HG03095 (cell line): Measurements from ENCODE around the gene CTNNA3.
"Not testable (repeated sequence)": the region's sequence is repeated elsewhere in the genome, so short reads cannot be mapped to it uniquely, and the experiment has no call there.

Source experiments
- ATAC-seq: cut with Tn5 transposase; IDR thresholded peaks from one replicate; pipeline ENCODE4 v1.9.1; 2021; ENCODE audit warnings: moderate library complexity; ENCODE audit not compliant: unreplicated experiment

The CTNNA3 gene

DNA sequence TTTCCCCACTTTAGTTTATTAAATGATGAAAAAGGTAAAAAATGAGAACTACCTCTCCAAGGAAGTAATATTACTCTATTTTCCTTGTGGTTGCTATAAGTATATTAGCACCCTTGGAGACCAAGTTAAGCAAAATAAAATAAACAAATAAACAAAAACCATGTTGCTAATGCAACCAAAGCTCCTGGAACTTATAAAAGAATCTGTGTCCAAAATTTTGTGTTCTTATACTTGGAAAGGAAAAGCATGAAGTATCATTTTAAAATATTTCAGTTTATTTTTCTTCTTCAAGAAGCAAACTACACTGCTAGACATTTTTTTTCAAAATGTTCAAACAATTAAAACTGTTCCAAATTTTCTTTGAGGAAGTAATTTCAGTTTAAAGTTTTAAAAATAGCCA, 1212.0 kb downstream of the CTNNA3 start:
- no peak for ATAC-seq

GRCh38 chr10:66472156-66472555, 1223.8 kb downstream of the CTNNA3 start:
- no peak for ATAC-seq

DNA sequence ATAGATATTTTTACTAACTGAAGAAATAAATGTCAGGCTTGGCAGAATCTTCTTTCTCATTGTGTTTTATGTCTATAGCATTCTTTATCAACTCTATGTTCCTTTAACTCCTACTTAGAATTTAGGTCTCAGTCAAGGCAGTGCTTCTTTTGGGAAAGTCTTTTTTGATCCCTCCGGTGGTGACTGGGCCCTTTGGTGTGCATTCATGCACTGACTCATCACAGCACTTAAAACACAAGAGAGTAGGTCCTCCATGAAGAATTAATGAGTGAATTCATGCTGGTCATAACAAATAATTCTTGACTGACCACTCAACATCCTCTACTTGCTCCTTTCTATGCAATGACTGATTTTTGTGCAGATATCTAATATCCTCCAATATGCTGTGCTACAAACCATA, 1229.0 kb downstream of the CTNNA3 start:
- no peak for ATAC-seq

- no peak for ATAC-seq
Observed at GRCh38 chr10:66466622-66467021, 1229.4 kb downstream of the CTNNA3 start.

DNA sequence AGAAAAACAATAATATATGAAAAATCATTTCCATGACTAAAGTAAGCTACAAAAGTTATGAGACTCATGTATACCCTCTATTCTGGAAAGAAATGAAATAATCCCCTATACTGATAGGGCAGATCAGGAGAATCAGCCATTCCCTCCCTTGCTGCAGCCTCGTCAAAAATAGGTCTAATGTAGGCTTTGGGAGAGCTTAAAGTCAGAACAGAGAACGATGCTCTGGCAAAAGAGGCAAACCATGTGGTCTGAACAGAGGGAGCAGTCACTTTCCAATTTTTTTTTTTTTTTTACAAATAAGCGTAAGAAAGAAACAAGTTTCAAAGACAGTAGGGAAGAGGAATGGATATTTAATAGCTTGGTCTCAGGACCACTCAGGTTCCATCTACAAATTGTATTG, 1232.4 kb downstream of the CTNNA3 start:
- ATAC-seq = no peak

DNA sequence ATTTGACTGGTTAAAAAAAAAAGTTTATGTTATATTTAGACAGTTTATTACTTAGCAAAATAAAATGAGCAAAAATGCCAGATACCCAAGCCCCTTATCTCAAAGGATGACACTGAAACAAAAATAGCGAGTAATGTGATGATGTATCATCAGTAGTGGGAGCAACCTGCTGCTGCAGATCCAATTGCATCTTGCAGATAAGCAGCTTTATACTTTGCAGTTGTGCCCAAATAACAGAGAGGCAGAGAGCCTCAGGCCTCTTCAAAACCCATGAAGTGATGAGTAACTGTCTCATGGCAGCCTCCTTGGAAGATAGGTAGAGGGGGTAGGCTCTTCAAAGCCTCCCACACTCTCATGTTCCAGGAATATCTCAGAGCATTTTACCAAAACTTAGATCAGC, 1238.4 kb downstream of the CTNNA3 start:
- ATAC-seq = no peak

GRCh38 chr10:66455304-66455703, 1240.7 kb downstream of the CTNNA3 start:
- ATAC-seq = no peak

DNA sequence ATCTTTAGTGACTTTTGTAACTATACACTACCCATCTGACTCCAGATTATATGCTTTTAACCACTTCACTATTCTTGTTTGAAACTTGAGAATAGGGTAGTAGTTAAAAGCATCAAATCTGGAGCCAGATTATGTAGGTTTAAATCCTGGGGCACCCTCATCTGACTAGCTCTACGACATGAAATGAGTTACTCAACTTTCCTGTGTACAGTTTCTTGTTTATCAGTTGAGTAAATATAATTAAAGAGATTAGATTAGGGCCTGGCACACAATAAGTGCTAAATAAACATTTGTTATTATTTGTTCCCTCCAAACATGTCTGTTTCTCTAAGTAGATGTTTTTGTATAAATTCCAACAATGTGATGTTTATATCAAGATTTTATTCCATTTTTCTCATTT, 1255.4 kb downstream of the CTNNA3 start:
- no peak for ATAC-seq

DNA sequence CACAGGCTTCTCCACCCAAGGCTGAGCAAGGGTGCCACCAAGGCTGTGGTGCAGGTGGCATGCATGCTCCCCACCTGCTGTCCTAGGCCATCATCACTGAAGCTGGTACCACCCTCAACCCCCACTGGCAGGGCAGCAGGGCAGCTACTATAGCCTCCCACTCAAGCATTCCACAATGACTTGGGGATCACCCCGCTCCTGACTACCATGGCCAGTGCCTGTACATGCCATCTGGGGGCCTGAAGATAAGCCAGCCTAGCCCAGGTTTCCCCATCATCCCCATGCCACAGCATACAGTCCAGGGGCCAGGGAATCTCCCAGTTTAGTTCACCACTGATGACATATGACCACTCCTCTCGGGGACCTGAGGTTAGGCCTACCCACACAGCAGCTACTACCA, 1281.1 kb downstream of the CTNNA3 start:
- no peak for ATAC-seq

DNA sequence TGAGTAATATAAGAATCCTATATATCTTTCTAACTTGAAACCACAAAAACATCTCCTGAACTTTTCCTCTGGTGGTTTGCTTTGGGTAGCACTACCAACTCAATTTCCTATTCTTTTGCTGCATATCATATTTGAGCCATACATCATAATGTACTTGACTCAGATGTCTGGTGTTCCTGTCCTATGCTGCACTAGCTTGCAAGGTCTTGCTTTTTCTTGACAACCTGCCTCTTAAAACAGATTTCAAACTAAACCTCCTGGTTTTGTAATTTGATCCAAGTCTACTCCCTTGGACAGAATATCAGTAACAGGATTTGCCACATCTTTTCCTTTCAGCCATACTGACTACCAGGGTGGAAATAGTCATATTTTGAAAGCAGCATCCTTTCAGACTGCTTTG, 1290.4 kb downstream of the CTNNA3 start:
- no peak for ATAC-seq

- no peak for ATAC-seq
Observed at GRCh38 chr10:66398669-66399068, 1297.3 kb downstream of the CTNNA3 start.

- no peak for ATAC-seq
Observed at GRCh38 chr10:66394342-66395063, 1301.5 kb downstream of the CTNNA3 start.

GRCh38 chr10:66390926-66391325, 1305.1 kb downstream of the CTNNA3 start:
- ATAC-seq = no peak

DNA sequence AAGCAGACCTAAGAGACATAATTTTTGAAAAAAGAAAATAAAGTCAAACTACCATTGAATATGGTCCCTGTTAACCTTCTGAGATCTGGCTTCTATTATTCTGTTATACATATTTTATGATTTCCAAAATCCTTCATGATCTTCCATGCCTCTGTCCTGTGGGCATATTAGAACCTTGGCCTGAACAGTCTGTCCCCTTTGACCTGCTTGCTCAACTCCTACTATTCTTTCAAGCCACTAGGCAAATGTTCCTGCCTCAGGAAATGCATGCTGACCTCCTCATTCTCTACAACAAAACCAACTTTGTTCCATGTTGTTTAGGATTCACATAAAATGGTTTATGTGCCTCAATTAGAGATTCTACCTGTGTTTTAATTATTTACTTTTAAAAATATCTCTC, 1315.0 kb downstream of the CTNNA3 start:
- no peak for ATAC-seq

GRCh38 chr10:66378117-66378876, 1317.7 kb downstream of the CTNNA3 start:
- ATAC-seq = no peak

DNA sequence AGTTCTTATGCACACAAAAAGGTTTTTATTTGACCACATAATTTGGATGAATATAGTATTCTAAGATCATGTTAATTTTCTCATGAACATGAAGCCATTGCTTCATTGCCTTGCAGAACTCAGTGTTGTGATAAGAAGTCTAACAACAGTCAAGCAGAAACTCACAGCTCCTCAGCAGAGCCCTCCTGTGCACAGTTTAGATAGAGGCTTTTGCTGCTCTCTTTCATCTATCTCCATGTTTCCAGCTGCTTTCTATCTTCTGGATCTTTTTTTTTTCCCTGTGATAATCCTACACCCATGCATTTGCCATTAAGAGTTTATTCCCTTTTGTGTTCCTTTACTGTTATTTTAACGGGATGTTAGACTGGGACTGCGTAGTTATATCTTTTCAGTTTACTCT, 1327.8 kb downstream of the CTNNA3 start:
- no peak for ATAC-seq

DNA sequence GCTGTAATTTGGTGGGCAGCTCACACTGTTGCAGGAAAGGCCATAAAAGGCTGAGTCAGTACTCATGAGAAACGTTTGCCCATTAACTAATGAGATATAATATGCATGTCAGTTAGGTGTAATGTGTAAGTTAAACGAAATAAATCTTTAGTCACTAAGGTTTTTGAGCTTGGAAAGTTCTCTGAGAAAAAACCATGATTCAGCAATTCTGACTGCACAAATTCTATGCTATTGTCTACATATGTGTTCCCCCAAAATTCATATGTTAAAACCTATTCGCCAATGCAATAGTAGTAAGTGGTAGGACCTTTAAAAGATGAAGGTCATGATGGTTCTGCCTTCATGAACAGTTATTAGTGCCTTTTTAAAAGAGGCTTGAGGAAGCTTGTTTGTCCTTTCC, 1329.8 kb downstream of the CTNNA3 start:
- no peak for ATAC-seq

DNA sequence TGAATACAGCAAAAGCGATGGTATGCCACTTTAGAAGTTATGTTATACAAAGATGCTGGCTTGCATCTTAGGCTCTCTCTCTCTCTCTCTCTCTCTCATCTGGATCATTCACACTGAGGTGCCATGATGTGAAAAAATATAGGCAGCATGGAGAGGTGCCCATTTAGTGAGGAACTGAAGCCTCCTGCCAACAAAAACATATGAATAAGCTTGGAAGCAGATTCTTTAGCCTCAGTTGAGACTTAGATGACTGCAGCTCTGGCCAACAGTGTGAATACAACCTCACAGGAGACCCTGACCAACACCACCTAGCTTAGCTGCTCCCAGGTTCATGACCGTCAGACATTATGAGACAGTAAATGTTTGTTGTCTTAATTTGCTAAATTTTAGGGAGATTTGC, 1330.3 kb downstream of the CTNNA3 start:
- no peak for ATAC-seq

- ATAC-seq = no peak
Observed at GRCh38 chr10:66362522-66362921, 1333.5 kb downstream of the CTNNA3 start.

DNA sequence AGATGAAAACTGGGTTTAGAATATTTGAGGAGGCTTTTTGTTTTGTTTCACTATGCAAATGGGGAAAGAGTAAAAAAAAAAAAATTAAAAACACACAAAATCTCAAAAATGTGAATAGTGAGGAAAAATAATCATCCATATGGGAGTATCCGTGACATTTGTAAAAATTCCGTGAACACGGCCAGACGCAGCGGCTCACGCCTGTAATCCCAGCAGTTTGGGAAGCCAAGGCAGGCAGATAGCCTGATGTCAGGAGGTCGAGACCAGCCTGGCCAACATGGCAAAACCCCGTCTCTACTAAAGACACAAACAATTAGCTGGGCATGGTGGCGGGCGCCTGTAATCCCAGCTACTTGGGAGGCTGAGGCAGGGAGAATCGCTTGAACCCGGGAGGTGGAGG, 1342.2 kb downstream of the CTNNA3 start:
- ATAC-seq = not testable (repeated sequence)

- ATAC-seq = no peak
Observed at GRCh38 chr10:66353422-66353821, 1342.6 kb downstream of the CTNNA3 start.

DNA sequence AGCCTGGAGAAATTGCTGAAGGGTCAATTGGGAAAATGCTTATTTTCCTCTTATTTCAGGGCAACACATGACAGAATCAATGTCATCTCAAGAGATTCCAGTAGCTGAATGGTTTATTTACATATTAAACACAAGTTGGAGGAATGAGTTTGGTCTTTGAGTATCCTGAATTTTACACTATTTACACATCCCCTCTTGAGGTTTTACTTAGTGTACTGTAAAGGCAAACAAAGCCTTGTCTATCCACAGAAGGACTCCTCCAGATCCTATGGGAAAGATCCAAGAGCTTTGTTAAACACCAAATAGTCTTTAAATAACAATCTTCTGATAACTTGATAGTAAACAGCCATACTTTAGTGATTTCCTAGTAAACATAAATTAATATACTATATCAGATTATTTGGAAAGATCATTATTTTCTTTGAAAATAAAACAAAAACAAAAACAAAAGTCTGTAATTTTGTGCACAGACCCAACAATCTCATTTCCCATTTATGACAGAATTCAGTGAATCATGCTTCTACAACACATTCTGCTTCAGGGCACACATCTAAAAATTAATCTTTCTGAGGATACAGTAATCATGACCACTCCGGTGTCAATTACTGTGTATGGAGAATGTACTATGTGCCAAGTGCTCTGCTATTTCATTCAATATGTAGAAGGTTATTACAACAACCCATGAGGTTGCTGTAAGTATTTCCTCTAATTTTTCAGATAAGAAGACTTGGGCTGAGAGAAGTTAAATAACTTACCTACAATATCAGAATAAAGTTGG, 1345.2 kb downstream of the CTNNA3 start:
- no peak for ATAC-seq
